HG03280 (cell line): Measurements from ENCODE around the gene TNXB.
"Not testable (repeated sequence)": the region's sequence is repeated elsewhere in the genome, so short reads cannot be mapped to it uniquely, and the experiment has no call there.

ENCODE experiments used
- ATAC-seq: cut with Tn5 transposase; IDR thresholded peaks from one replicate; pipeline ENCODE4 v1.9.1; 2021; ENCODE audit warnings: mild to moderate bottlenecking, moderate library complexity; ENCODE audit not compliant: unreplicated experiment

TNXB gene

GRCh38 chr6:32005991-32006529 is 103.1 kb downstream of the TNXB start:
- not testable (repeated sequence) for ATAC-seq

GRCh38 chr6:32005538-32005880 is 103.6 kb downstream of the TNXB start:
- ATAC-seq: not testable (repeated sequence)

GRCh38 chr6:32004864-32005537 is 104.1 kb downstream of the TNXB start:
- not testable (repeated sequence) for ATAC-seq

- ATAC-seq: not testable (repeated sequence)
These were observed 104.7 kb downstream of the TNXB start for GRCh38 chr6:32004393-32004792.

DNA sequence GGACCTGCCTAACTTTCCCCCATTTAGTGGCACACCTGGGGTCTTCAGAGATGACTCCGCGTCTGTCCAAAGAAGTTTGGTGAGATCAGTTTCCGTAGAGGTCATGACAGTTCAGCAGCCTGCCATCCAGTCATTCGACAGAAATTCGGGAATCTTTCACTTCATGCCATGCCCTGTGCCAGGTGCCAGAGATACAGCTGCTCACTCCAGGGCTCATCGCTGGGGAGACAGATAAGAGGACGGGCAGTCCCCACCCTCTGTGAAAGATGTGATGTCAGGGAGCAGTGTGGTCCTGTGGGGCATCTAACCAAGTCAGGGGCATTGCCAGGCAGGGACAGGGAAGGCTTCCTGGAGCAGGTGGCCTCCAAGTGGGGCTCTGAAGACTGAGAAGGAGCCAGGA is 105.8 kb downstream of the TNXB start:
- ATAC-seq: not testable (repeated sequence)

DNA sequence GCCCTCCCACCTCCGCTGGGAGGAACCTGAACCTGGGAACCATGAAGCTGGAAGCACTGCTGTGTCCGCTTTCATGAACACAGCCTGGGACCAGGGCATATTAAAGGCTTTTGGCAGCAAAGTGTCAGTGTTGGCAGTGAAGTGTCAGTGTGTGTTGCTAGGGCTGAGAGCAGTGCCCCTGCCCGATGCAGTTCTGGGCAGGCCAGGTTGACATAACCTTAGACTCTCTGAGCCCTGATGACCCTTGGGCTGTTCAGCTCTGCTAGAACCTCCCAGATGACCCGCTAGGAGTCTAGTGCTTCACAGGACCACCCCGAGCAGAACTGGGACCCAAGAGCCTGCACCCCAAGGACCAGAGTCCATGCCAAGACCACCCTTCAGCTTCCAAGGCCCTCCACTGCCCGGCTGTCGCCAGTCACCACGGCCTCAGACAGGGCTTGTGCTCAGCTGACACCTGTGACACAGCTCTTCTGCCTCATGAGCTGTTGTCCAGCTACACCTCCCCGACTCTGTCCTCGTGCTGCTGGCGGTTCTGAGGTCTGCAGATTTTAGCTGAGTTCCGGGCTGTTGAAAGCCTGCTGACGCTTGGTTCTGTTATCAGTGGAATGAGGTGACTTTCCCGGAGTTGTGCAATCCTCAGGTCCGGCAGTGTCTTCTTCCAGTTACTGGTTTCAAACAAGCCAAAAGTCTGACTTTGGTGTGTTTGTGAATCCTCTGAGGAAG is 106.4 kb downstream of the TNXB start:
- not testable (repeated sequence) for ATAC-seq

GRCh38 chr6:31996385-31996784 is 112.8 kb downstream of the TNXB start:
- not testable (repeated sequence) for ATAC-seq

- ATAC-seq: not testable (repeated sequence)
These were observed 114.7 kb downstream of the TNXB start for GRCh38 chr6:31994421-31994820.
